Skeletal muscle satellite cell (primary cell): ENCODE measurements around the gene BACH2.

Source experiments
- H3K27me3 ChIP-seq: 2 replicates; pipeline ENCODE4 v1.7.0; 2013; ENCODE audit warnings: low read length; ENCODE audit not compliant: control insufficient read depth, insufficient read depth
- H3K36me3 ChIP-seq: 2 replicates; pipeline ENCODE4 v1.7.0; 2013; ENCODE audit warnings: mild to moderate bottlenecking, control low read depth, low read length; ENCODE audit not compliant: insufficient read depth
- H3K4me1 ChIP-seq: 2 replicates; pipeline ENCODE4 v1.7.0; 2013; ENCODE audit warnings: low read length; ENCODE audit not compliant: control insufficient read depth, insufficient read depth
- H3K4me2 ChIP-seq: 2 replicates; pipeline ENCODE4 v1.7.0; 2013; ENCODE audit warnings: mild to moderate bottlenecking, low read length
- H3K4me3 ChIP-seq: 2 replicates; pipeline ENCODE4 v1.7.0; 2013; ENCODE audit warnings: low read length
- H3K9ac ChIP-seq: 2 replicates; pipeline ENCODE4 v1.7.0; 2013; ENCODE audit warnings: mild to moderate bottlenecking, low read depth, low read length, moderate library complexity
- H3K9me3 ChIP-seq: replicated peaks from 2 replicates; pipeline ENCODE4 v1.7.0; 2013; ENCODE audit warnings: mild to moderate bottlenecking, control low read depth, low read length

Gene BACH2

GRCh38 chr6:90156861-90157260 lies 139.8 kb downstream of the BACH2 start:
- Histone ChIP-seq H3K27me3 (peaks cover 7% of the 10 kb centered on the region), H3K36me3 (no peaks in the 10 kb centered on the region), H3K9me3 (no peaks in the 10 kb centered on the region), H3K4me1 (no peaks in the 10 kb centered on the region), H3K4me3 (no peak overlapping the region), H3K4me2 (no peak overlapping the region), H3K9ac (no peak overlapping the region)

DNA sequence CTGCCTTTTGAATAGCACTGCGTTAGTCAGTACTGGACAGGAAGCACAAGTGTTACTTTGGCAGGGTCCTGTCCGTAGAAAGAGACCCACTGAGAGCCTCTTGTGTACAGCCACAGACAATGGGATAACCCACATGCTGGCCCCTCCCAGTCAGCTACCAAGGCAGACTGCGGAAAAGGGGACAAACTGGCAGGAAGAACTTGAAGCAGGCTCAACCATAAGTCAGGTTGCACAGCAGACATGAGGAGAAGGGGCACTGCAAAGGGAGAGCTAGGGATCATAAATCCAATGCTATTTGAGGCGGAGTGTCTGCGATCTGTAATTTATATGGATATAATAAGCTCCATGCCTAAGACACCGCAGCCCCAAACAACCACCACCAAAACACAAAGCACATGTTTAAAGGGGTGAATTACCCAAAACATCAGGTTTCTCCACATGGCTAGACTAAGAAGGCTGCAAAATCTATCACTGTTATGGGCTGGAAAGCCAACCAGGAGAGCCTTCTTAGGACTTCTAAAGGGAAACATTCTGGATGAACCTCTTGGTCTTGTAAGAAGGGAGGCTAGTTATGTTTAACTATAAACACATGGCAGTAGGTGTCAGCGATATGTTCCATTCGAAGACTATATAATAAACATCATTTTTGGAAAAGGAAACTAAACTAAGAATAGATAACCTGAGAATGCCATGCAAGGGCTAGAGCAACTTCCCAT lies 141.7 kb downstream of the BACH2 start:
- H3K4me1 ChIP-seq, result no peaks in the 10 kb centered on the region
- H3K4me2 ChIP-seq, result no peak overlapping the region
- no peak overlapping the region for H3K4me3 ChIP-seq
- H3K36me3 ChIP-seq, result no peaks in the 10 kb centered on the region
- no peaks in the 10 kb centered on the region for H3K9me3 ChIP-seq
- H3K9ac ChIP-seq, result no peak overlapping the region
- peaks cover 14% of the 10 kb centered on the region for H3K27me3 ChIP-seq

DNA sequence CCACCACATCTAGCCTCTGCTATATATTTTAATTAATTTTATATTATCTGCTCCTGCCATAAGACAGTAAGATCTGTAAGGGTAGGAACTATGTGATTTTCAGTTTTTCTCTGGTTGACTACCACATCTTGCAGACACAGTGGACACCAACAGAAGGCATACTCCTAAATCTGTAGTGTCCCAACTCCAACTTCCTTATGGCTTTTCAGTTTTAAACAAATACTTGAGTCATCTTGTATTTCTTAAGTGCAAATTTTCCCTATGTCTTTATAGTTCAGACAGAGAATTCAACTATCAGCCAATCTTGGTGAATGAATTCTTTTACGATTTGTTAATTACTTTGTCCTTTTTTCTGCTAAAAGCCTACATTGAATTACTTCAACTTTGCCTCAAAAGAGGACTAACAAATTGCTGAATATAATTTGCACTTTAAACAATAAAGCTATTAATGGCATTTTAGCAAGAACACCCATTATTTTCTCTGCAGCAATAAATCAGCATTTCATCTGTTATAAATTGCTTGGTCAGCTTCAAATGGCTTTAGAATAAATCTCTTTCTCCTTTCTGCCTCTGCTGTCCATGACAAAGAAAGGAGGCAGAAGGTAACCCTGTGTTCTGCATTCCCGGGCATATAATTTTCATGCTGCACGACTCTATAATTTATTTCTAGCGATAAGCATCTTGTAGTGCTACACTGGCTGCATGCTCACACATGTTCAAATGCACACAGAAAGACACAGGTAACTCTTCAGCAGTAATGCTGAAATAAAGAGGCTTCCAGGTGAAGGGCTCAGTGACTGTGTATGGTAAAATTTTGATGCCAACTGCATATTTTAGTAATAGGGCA lies 144.8 kb downstream of the BACH2 start:
- Histone ChIP-seq H3K27me3 (peaks cover 12% of the 10 kb centered on the region), H3K4me3 (no peak overlapping the region), H3K4me2 (no peak overlapping the region), H3K9me3 (no peaks in the 10 kb centered on the region), H3K36me3 (no peaks in the 10 kb centered on the region), H3K9ac (no peak overlapping the region), H3K4me1 (no peaks in the 10 kb centered on the region)

DNA sequence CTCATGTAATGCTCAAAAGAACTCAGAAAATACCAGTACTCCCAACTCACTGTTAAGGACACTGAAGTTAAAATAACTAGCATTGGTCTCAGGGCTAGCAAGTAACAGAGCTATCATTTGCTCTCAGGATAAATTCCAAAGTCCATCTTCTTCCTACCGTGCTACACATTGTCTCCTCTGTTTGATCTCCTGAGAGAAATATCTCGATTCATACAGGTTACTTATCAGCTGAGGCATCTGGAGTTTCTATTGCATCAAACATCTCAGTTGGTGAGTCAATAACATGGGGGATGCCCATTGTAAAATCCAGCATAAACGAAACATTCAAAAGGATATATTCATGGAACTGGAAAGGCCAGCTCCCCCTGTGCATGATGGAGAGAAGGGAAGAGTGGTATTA lies 147.4 kb downstream of the BACH2 start:
- no peak overlapping the region for H3K9ac ChIP-seq
- peaks cover 11% of the 10 kb centered on the region for H3K27me3 ChIP-seq
- no peak overlapping the region for H3K4me3 ChIP-seq
- H3K36me3 ChIP-seq, result no peaks in the 10 kb centered on the region
- no peaks in the 10 kb centered on the region for H3K4me1 ChIP-seq
- no peaks in the 10 kb centered on the region for H3K9me3 ChIP-seq
- no peak overlapping the region for H3K4me2 ChIP-seq

DNA sequence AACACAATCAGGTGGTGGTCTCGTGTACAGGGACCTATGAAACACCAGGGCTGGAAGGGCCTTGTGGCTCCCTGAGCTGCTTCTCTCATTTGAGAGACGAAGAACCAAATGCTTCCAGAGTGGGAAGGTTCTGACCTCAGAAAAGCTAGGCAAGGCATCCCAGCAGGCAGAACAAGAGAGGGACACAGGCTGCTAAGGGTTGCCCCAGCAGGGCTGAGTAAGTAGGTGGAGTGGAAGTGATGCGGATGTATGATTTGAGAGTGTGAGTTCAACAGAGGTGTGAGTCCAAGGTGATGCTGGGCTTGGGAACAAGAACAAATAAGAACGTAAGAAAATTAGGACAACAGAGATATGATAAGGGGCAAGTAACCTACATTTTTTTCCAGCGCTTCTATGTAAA lies 147.8 kb downstream of the BACH2 start:
- Histone ChIP-seq H3K9ac (no peak overlapping the region), H3K4me1 (no peaks in the 10 kb centered on the region)

GRCh38 chr6:90146921-90147649 lies 149.6 kb downstream of the BACH2 start:
- Histone ChIP-seq H3K4me2 (no peak overlapping the region), H3K9me3 (no peaks in the 10 kb centered on the region), H3K36me3 (no peaks in the 10 kb centered on the region), H3K9ac (no peak overlapping the region), H3K4me1 (no peaks in the 10 kb centered on the region), H3K27me3 (peaks cover 9% of the 10 kb centered on the region), H3K4me3 (no peak overlapping the region)

More for the DNA sequence above, 147.8 kb downstream of the BACH2 start:
- no peak overlapping the region for H3K4me3 ChIP-seq
- peaks cover 11% of the 10 kb centered on the region for H3K27me3 ChIP-seq
- no peak overlapping the region for H3K4me2 ChIP-seq
- no peaks in the 10 kb centered on the region for H3K36me3 ChIP-seq
- H3K9me3 ChIP-seq, result no peaks in the 10 kb centered on the region

DNA sequence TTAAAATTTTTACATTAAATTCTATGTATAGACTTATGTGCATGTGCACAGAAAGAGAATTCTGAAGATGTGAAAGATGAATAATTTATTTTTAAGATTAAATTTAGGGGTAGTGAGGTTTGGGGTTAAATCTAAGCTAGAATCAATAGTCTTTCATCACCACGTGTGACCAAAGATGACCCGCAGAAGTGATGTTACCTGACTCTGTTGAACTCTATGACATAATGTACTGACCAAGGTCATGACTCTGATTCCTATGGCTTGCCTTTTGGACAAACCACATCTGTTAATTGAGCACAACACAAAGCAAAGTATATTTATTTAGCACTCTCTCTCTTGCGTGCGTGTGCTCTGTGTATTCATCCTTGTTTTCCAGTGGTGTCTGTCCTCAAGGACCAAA lies 150.6 kb downstream of the BACH2 start:
- H3K9ac ChIP-seq, result no peak overlapping the region
- H3K36me3 ChIP-seq, result no peaks in the 10 kb centered on the region
- H3K4me2 ChIP-seq, result no peak overlapping the region
- H3K4me1 ChIP-seq, result no peaks in the 10 kb centered on the region
- H3K4me3 ChIP-seq, result no peak overlapping the region
- no peaks in the 10 kb centered on the region for H3K9me3 ChIP-seq
- H3K27me3 ChIP-seq, result peaks cover 4% of the 10 kb centered on the region

GRCh38 chr6:90144928-90145555 lies 151.6 kb downstream of the BACH2 start:
- no peak overlapping the region for H3K9ac ChIP-seq
- H3K4me3 ChIP-seq, result no peak overlapping the region
- H3K4me2 ChIP-seq, result no peak overlapping the region

GRCh38 chr6:90144396-90144795 lies 152.2 kb downstream of the BACH2 start:
- Histone ChIP-seq H3K4me2 (no peak overlapping the region), H3K27me3 (no peaks in the 10 kb centered on the region), H3K36me3 (no peaks in the 10 kb centered on the region), H3K4me1 (no peaks in the 10 kb centered on the region), H3K9ac (no peak overlapping the region), H3K9me3 (no peaks in the 10 kb centered on the region), H3K4me3 (no peak overlapping the region)

More at GRCh38 chr6:90144928-90145555, 151.6 kb downstream of the BACH2 start:
- H3K36me3 ChIP-seq, result no peaks in the 10 kb centered on the region
- H3K9me3 ChIP-seq, result no peaks in the 10 kb centered on the region
- H3K27me3 ChIP-seq, result no peaks in the 10 kb centered on the region
- H3K4me1 ChIP-seq, result no peaks in the 10 kb centered on the region

DNA sequence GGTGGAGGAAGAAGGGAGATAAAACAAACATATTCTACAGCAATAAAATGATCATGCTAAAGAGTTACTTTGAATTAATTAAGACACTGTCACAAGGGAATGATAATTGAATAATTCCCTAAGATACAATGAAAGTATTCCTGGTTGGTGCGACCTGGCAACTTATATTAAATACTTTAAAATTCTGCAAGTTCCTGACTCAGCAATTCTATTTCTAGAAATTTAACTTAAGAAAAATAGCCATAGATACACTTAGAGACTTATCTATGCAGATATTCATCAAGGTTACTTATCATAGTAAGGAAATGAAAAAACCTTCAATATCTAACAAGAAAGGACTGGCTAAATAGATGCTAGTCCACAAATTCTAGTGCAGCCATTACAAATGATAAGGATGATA lies 156.0 kb downstream of the BACH2 start:
- H3K4me2 ChIP-seq, result no peak overlapping the region
- no peaks in the 10 kb centered on the region for H3K36me3 ChIP-seq
- H3K9me3 ChIP-seq, result no peaks in the 10 kb centered on the region
- no peak overlapping the region for H3K9ac ChIP-seq
- H3K4me1 ChIP-seq, result peaks cover 25% of the 10 kb centered on the region
- H3K27me3 ChIP-seq, result no peaks in the 10 kb centered on the region
- H3K4me3 ChIP-seq, result no peak overlapping the region

- Histone ChIP-seq H3K27me3 (no peaks in the 10 kb centered on the region), H3K4me2 (no peak overlapping the region), H3K4me3 (no peak overlapping the region), H3K4me1 (peaks cover 32% of the 10 kb centered on the region), H3K9me3 (no peaks in the 10 kb centered on the region), H3K36me3 (no peaks in the 10 kb centered on the region), H3K9ac (no peak overlapping the region)
These were observed 157.3 kb downstream of the BACH2 start for GRCh38 chr6:90139272-90139817.
